SW 1271 (cell line): ENCODE data around the gene DGLUCY.
"Not testable (repeated sequence)": the region's sequence is repeated elsewhere in the genome, so short reads cannot be mapped to it uniquely, and the experiment has no call there.

Experiments used
- DNase-seq, 2 experiments: peaks; one replicate each; lab custom pipeline; 2025; lab: John Stamatoyannopoulos, UW

The DGLUCY gene

GRCh38 chr14:91138511-91139359 lies 24.9 kb downstream of the DGLUCY start:
- peak; percentile 5 to 27 for DNase-seq

GRCh38 chr14:91139776-91140175 lies 25.9 kb downstream of the DGLUCY start:
- DNase-seq, result no peak

- no peak for DNase-seq
Observed at GRCh38 chr14:91140672-91141071, 26.8 kb downstream of the DGLUCY start.

- DNase-seq, result no peak
Observed at GRCh38 chr14:91142214-91142668, 28.4 kb downstream of the DGLUCY start.

GRCh38 chr14:91143862-91144261 lies 30.0 kb downstream of the DGLUCY start:
- DNase-seq, result no peak

- DNase-seq, result no peak
Observed at GRCh38 chr14:91144425-91145145, 30.7 kb downstream of the DGLUCY start.

GRCh38 chr14:91145391-91146160 lies 31.7 kb downstream of the DGLUCY start:
- DNase-seq, result no peak

GRCh38 chr14:91146661-91147060 lies 32.8 kb downstream of the DGLUCY start:
- no peak for DNase-seq

- no peak for DNase-seq
Observed at GRCh38 chr14:91149462-91149861, 35.6 kb downstream of the DGLUCY start.

GRCh38 chr14:91152499-91152898 lies 38.6 kb downstream of the DGLUCY start:
- DNase-seq, result no peak

GRCh38 chr14:91153360-91153759 lies 39.5 kb downstream of the DGLUCY start:
- DNase-seq, result no peak

GRCh38 chr14:91154851-91155625 lies 41.2 kb downstream of the DGLUCY start:
- DNase-seq, result no peak

GRCh38 chr14:91155626-91156089 lies 41.8 kb downstream of the DGLUCY start:
- DNase-seq, result no peak

- DNase-seq, result not testable (repeated sequence)
Observed at GRCh38 chr14:91156142-91156666, 42.3 kb downstream of the DGLUCY start.

- DNase-seq, result not testable (repeated sequence)
Observed at GRCh38 chr14:91156877-91157276, 43.0 kb downstream of the DGLUCY start.

- DNase-seq, result no peak
Observed at GRCh38 chr14:91158091-91158790, 44.4 kb downstream of the DGLUCY start.

- no peak for DNase-seq
Observed at GRCh38 chr14:91159182-91159581, 45.3 kb downstream of the DGLUCY start.

GRCh38 chr14:91159906-91160305 lies 46.0 kb downstream of the DGLUCY start:
- no peak for DNase-seq

- no peak for DNase-seq
Observed at GRCh38 chr14:91163316-91163715, 49.4 kb downstream of the DGLUCY start.

GRCh38 chr14:91164676-91165075 lies 50.8 kb downstream of the DGLUCY start:
- no peak for DNase-seq

GRCh38 chr14:91167380-91167770 lies 53.5 kb downstream of the DGLUCY start:
- DNase-seq, result no peak
